Panc1 (cell line): Measurements from ENCODE around the gene IQCH. TPM values are rescaled to one million over a fixed set of nuclear protein-coding genes. Genes with fewer than 3 reads are reported as not detected.

ENCODE experiments used
- ATAC-seq: fragments of 200-7000 bp; cut with Tn5 transposase; 2 replicates; pipeline ENCODE4 v1.9.1; 2020; ENCODE audit warnings: mild to moderate bottlenecking, moderate library complexity
- BruUV-seq: library from RNA; stranded (reverse); fragments of 400-500 nt; replicated peaks from 2 replicates; lab custom pipeline; 2021; lab: Mats Ljungman, UMichigan
- CTCF ChIA-PET: fragments of 300-600 bp; sonication (Branson Sonifier 250); formaldehyde crosslinking; loops from one replicate; lab custom pipeline; 2022; ENCODE audit warnings: antibody characterized with exemption; lab: Charles Lee
- POLR2A ChIA-PET: fragments of 300-600 bp; sonication (Branson Sonifier 250); formaldehyde crosslinking; loops from one replicate; lab custom pipeline; 2022; ENCODE audit warnings: antibody characterized with exemption; lab: Charles Lee
- DNase-seq: peaks from one replicate; pipeline ENCODE4 v3.0.0-alpha.2; 2010; ENCODE audit warnings: low read depth, low spot score
- H3K27ac ChIP-seq: 2 replicates; pipeline ENCODE4 v1.5.1; 2011; ENCODE audit warnings: mild to moderate bottlenecking, low read length, inconsistent platforms
- H3K27me3 ChIP-seq: fragments of 200-500 bp; sonication (Bioruptor generic); 2 replicates; pipeline ENCODE4 v1.6.0; 2014; ENCODE audit warnings: low read length, inconsistent platforms; ENCODE audit not compliant: control insufficient read depth, insufficient read depth
- H3K36me3 ChIP-seq: fragments of 200-500 bp; sonication (Bioruptor generic); 2 replicates; pipeline ENCODE4 v1.5.1; 2014; ENCODE audit warnings: inconsistent platforms, mild to moderate bottlenecking, low read length, moderate library complexity; ENCODE audit not compliant: control insufficient read depth, insufficient read depth
- H3K4me1 ChIP-seq: 2 replicates; pipeline ENCODE4 v1.5.1; 2011; ENCODE audit warnings: inconsistent platforms, mild to moderate bottlenecking, low read length, moderate library complexity; ENCODE audit not compliant: control insufficient read depth, insufficient read depth
- H3K4me3 ChIP-seq, 2 experiments: 2 replicates each; pipeline ENCODE4 v1.5.1; 2011 to 2012; ENCODE audit warnings: low read depth in 2 of 2, low read length in 2 of 2, mild to moderate bottlenecking in 2 of 2, inconsistent platforms in 1 of 2, moderate library complexity in 1 of 2
- H3K9me3 ChIP-seq: fragments of 200-500 bp; sonication (Bioruptor generic); 2 replicates; pipeline ENCODE4 v1.5.1; 2014; ENCODE audit warnings: low read depth, mild to moderate bottlenecking, inconsistent platforms, low read length, moderate library complexity; ENCODE audit not compliant: control insufficient read depth, insufficient read depth
- CTCF ChIP-seq: fragments of 450-650 bp; IDR thresholded peaks from 2 replicates; pipeline ENCODE4 v1.5.1; 2017; ENCODE audit warnings: mild to moderate bottlenecking
- POLR2AphosphoS5 ChIP-seq: IDR thresholded peaks from 2 replicates; pipeline ENCODE4 v1.6.1; 2012; ENCODE audit warnings: mild to moderate bottlenecking, low read depth, low read length, moderate library complexity
- REST ChIP-seq, 2 experiments: IDR thresholded peaks; 2 replicates each; pipeline ENCODE4 v1.6.1; 2011 to 2012; ENCODE audit warnings: low read depth in 2 of 2, control low read depth in 1 of 2, low read length in 1 of 2, mild to moderate bottlenecking in 1 of 2, moderate library complexity in 1 of 2; ENCODE audit not compliant: insufficient read depth in 1 of 2
- SIN3A ChIP-seq: IDR thresholded peaks from 2 replicates; pipeline ENCODE4 v1.6.1; 2012; ENCODE audit warnings: low read depth, mild to moderate bottlenecking, low read length, moderate library complexity, borderline replicate concordance; ENCODE audit not compliant: insufficient read depth
- TCF7L2 ChIP-seq: IDR thresholded peaks from 2 replicates; pipeline ENCODE4 v1.6.1; 2011; ENCODE audit warnings: mild to moderate bottlenecking, low read depth, low read length, inconsistent platforms
- in situ Hi-C: cut with HindIII; loops from 2 replicates; pipeline ENCODE4 v1.10.0; 2016; ENCODE audit warnings: low sequenced_read_pairs, low pct_unique_long_range_greater_than_20kb
- intact Hi-C: fragments of 100-400 bp; cut with micrococcal nuclease; formaldehyde crosslinking; loops from one replicate; pipeline ENCODE4 v1.10.0; 2022; ENCODE audit not compliant: unreplicated experiment
- total RNA-seq: library from RNA; stranded (reverse); gene quantifications from one replicate; pipeline ENCODE4 v1.2.1, GENCODE V29; 2021; ENCODE audit not compliant: unreplicated experiment

The IQCH gene
- total RNA-seq, 1 experiment from 2014 or later, result 3.9 TPM

GRCh38 chr15:67373971-67374370 lies 119.4 kb downstream of the IQCH start:
- no peak overlapping the region for H3K27ac ChIP-seq
- no TSS peak for BruUV-seq
- no peaks in the 10 kb centered on the region; the same call in 1 of the 2 replicates for H3K27me3 ChIP-seq
- no peak for TF ChIP-seq CTCF
- no peak for TF ChIP-seq POLR2AphosphoS5
- no peak for TF ChIP-seq REST (IDR thresholded peaks at IDR 0.05; ENCODE audit: insufficient read depth in 1 of 2, low read depth in 2 of 2, low read length in 1 of 2)
- TF ChIP-seq TCF7L2, result no peak
- no peak for TF ChIP-seq SIN3A
- in situ Hi-C loops (no loop called here), intact Hi-C loops (no loop called here)
- ChIA-PET CTCF (no interaction called here), POLR2A (no interaction called here)
- H3K4me3 ChIP-seq, result no peak overlapping the region
- no peaks in the 10 kb centered on the region for H3K4me1 ChIP-seq
- no peak for ATAC-seq
- H3K36me3 ChIP-seq, result no peaks in the 10 kb centered on the region
- H3K9me3 ChIP-seq, result no peaks in the 10 kb centered on the region
- no peak for DNase-seq

GRCh38 chr15:67379530-67379929 lies 124.9 kb downstream of the IQCH start:
- no peak overlapping the region for H3K27ac ChIP-seq

More at GRCh38 chr15:67379530-67379929, 124.9 kb downstream of the IQCH start:
- intact Hi-C loops, result no loop called here
- Histone ChIP-seq H3K36me3 (no peaks in the 10 kb centered on the region), H3K4me3 (no peak overlapping the region), H3K27me3 (no peaks in the 10 kb centered on the region; the same call in 1 of the 2 replicates), H3K4me1 (no peaks in the 10 kb centered on the region), H3K9me3 (no peaks in the 10 kb centered on the region)
- no TSS peak for BruUV-seq
- no peak for ATAC-seq
- TF ChIP-seq REST (IDR thresholded peaks at IDR 0.05; ENCODE audit: insufficient read depth in 1 of 2, low read depth in 2 of 2, low read length in 1 of 2), result no peak
- no peak for TF ChIP-seq CTCF
- TF ChIP-seq SIN3A, result no peak
- no peak for TF ChIP-seq POLR2AphosphoS5
- TF ChIP-seq TCF7L2, result no peak
- ChIA-PET CTCF (no interaction called here), POLR2A (no interaction called here)
- in situ Hi-C loops, result no loop called here
- no peak for DNase-seq
